Sigmoid colon (tissue), 7 donors: ENCODE data around the gene SLC25A45. TPM values are rescaled to one million over a fixed set of nuclear protein-coding genes. Genes with fewer than 3 reads are reported as not detected.

Source experiments
- DNase-seq: peaks from one replicate; pipeline ENCODE4 v3.0.0-alpha.2; 2019
- H3K27ac ChIP-seq, 4 donors: fragments of 200-600 bp; sonication (generic); one replicate each; pipeline ENCODE4 v1.5.1; 2016 to 2019; ENCODE audit warnings: mild to moderate bottlenecking in 1 of 4
- H3K27me3 ChIP-seq, 3 donors: fragments of 200-600 bp; sonication (generic); one replicate each; pipeline ENCODE4 v1.5.1; 2019; ENCODE audit warnings: mild to moderate bottlenecking in 1 of 3
- H3K36me3 ChIP-seq, 4 donors: fragments of 200-600 bp; sonication (generic); one replicate each; pipeline ENCODE4 v1.5.1; 2016 to 2019
- H3K4me1 ChIP-seq, 4 donors: fragments of 200-600 bp; sonication (generic); one replicate each; pipeline ENCODE4 v1.5.1; 2017 to 2019
- H3K4me3 ChIP-seq, 4 donors: fragments of 200-600 bp; sonication (generic); one replicate each; pipeline ENCODE4 v1.5.1; 2017 to 2019; ENCODE audit warnings: mild to moderate bottlenecking in 2 of 4, moderate library complexity in 1 of 4
- H3K9me3 ChIP-seq, 4 donors: fragments of 200-600 bp in 3 of 4; sonication (generic) in 3 of 4; one replicate each; pipeline versions ENCODE4 v1.5.1 to v1.6.1; 2013 to 2019
- CTCF ChIP-seq, 4 experiments: fragments of 450-650 bp in 3 of 4; fragments of 200-600 bp in 1 of 4; IDR thresholded peaks; one replicate each; pipeline ENCODE4 v1.5.1; 2016 to 2019; ENCODE audit warnings: antibody characterized with exemption in 4 of 4, mild to moderate bottlenecking in 3 of 4, moderate library complexity in 2 of 4
- EP300 ChIP-seq, 4 donors: sonication (generic); formaldehyde crosslinking; IDR thresholded peaks; one replicate each; pipeline ENCODE4 v1.6.1; 2017; ENCODE audit warnings: antibody characterized with exemption in 4 of 4
- POLR2A ChIP-seq, 2 donors: fragments of 450-650 bp; IDR thresholded peaks; one replicate each; pipeline ENCODE4 v1.6.1; 2016; ENCODE audit warnings: antibody characterized with exemption in 2 of 2, mild to moderate bottlenecking in 2 of 2, moderate library complexity in 2 of 2
- POLR2AphosphoS5 ChIP-seq, 4 donors: sonication (generic); formaldehyde crosslinking; IDR thresholded peaks; one replicate each; pipeline ENCODE4 v1.6.1; 2017; ENCODE audit warnings: antibody characterized with exemption in 4 of 4
- WGBS, 2 donors: extraction: QIAGEN DNeasy Blood & Tissue Kit; methylation state at CpG; one replicate each; pipeline ENCODE4 v1.1.7; 2013; 5-methylcytosine and 5-hydroxymethylcytosine counted together
- intact Hi-C: fragments of 100-400 bp; cut with DNase I; formaldehyde crosslinking; loops from one replicate; pipeline ENCODE4 v1.15.1; 2023
- polyA plus RNA-seq, 3 donors: library from polyadenylated mRNA; stranded (reverse); fragments of 200-250 nt; gene quantifications; one replicate each; pipeline ENCODE4 v1.2.3, GENCODE V29; 2013
- total RNA-seq, 4 donors: library from RNA; depleted of rRNA; stranded (reverse); fragments of >200 nt; gene quantifications; one replicate each; pipeline ENCODE4 v1.1.0, GENCODE V29; 2016
- donor health status: healthy with polysubstance abuse.
- donor health status: Bipolar disorder and iron deficiency.
- donor health status: healthy.

SLC25A45 gene
- total and polyA plus RNA-seq, 7 donors = 1.2 to 12.8 (median 5.3) TPM

GRCh38 chr11:65382804-65383368, 440 bp upstream of the SLC25A45 start:
- WGBS, 2 donors = 9 to 16% methylated on average over 12 of the region's 12 CpGs
- H3K36me3 ChIP-seq = no peaks in the 10 kb centered on the region
- H3K27me3 ChIP-seq = no peaks in the 10 kb centered on the region
- DNase-seq = peak; percentile 83
- no peak for TF ChIP-seq POLR2AphosphoS5 (IDR thresholded peaks at IDR 0.05)
- TF ChIP-seq CTCF (IDR thresholded peaks at IDR 0.05) = no peak
- TF ChIP-seq EP300 (IDR thresholded peaks at IDR 0.05) = peak in 1 of 4 donors; percentile 15
- peak overlapping the region; percentile 95 to 99 (median 96) for H3K27ac ChIP-seq
- no peaks in the 10 kb centered on the region for H3K9me3 ChIP-seq
- intact Hi-C loops = loop anchor here (1.0 to 5.0 kb wide), 3 partner anchors 34 to 128 kb away; no protein-coding TSS in a partner anchor
- H3K4me3 ChIP-seq = peak overlapping the region; percentile 11 to 52 (median 46)
- peaks cover 0 to 66% (median 54%) of the 10 kb centered on the region in 4 donors for H3K4me1 ChIP-seq

- WGBS, 2 donors = 0 to 4% methylated on average over 6 of the region's 6 CpGs
- H3K4me3 ChIP-seq = peak overlapping the region; percentile 27 to 52 (median 46)
- no peak for DNase-seq
- no peaks in the 10 kb centered on the region for H3K9me3 ChIP-seq
- H3K36me3 ChIP-seq = no peaks in the 10 kb centered on the region
- intact Hi-C loops = loop anchor here (2.0 to 5.0 kb wide), 2 partner anchors 86 to 129 kb away; no protein-coding TSS in a partner anchor
- H3K27me3 ChIP-seq = no peaks in the 10 kb centered on the region
- H3K27ac ChIP-seq = peak overlapping the region; percentile 95 to 99 (median 96)
- peaks cover 0 to 54% (median 45%) of the 10 kb centered on the region in 4 donors for H3K4me1 ChIP-seq
- TF ChIP-seq POLR2A (IDR thresholded peaks at IDR 0.05) (no peak), POLR2AphosphoS5 (IDR thresholded peaks at IDR 0.05) (no peak), CTCF (IDR thresholded peaks at IDR 0.05) (no peak), EP300 (IDR thresholded peaks at IDR 0.05) (no peak)
Measured at GRCh38 chr11:65381716-65382032, 772 bp downstream of the SLC25A45 start.

GRCh38 chr11:65380460-65381119, 1.9 kb downstream of the SLC25A45 start:
- Histone ChIP-seq H3K36me3 (no peaks in the 10 kb centered on the region), H3K4me1 (peaks cover 0 to 47% (median 39%) of the 10 kb centered on the region in 4 donors), H3K27ac (peak overlapping the region; percentile 95 to 99 (median 96)), H3K27me3 (no peaks in the 10 kb centered on the region), H3K4me3 (no peak overlapping the region), H3K9me3 (no peaks in the 10 kb centered on the region)
- DNase-seq = no peak
- 60 to 83% methylated on average over 16 of the region's 16 CpGs for WGBS, 2 donors
- intact Hi-C loops = loop anchor here (5.0 kb wide), 1 partner anchor 87 kb away; no protein-coding TSS in a partner anchor
- TF ChIP-seq POLR2AphosphoS5 (IDR thresholded peaks at IDR 0.05) = no peak
- TF ChIP-seq CTCF (IDR thresholded peaks at IDR 0.05) = no peak
- no peak for TF ChIP-seq EP300 (IDR thresholded peaks at IDR 0.05)
- TF ChIP-seq POLR2A (IDR thresholded peaks at IDR 0.05) = no peak

GRCh38 chr11:65379698-65380459, 2.6 kb downstream of the SLC25A45 start:
- Histone ChIP-seq H3K27me3 (no peaks in the 10 kb centered on the region), H3K9me3 (no peaks in the 10 kb centered on the region), H3K27ac (no peak overlapping the region), H3K4me1 (peaks cover 0 to 40% (median 34%) of the 10 kb centered on the region in 4 donors), H3K36me3 (no peaks in the 10 kb centered on the region), H3K4me3 (no peak overlapping the region)
- intact Hi-C loops = loop anchor here (5.0 kb wide), 1 partner anchor 87 kb away; no protein-coding TSS in a partner anchor
- DNase-seq = no peak
- 84 to 92% methylated on average over 13 of the region's 13 CpGs for WGBS, 2 donors
- TF ChIP-seq EP300 (IDR thresholded peaks at IDR 0.05) (no peak), CTCF (IDR thresholded peaks at IDR 0.05) (no peak), POLR2A (IDR thresholded peaks at IDR 0.05) (no peak), POLR2AphosphoS5 (IDR thresholded peaks at IDR 0.05) (no peak)
